Stimulated activated CD4-positive, alpha-beta T cell treated with anti-CD3 and anti-CD28 coated beads, Interleukin-4, amount 100 ng/mL, for 24 hours (primary cell): ENCODE measurements around the gene TGM4.
A peak's percentile ranks its signal among the peaks of the same experiment; 100 is the strongest.
"Not testable (repeated sequence)": the region's sequence is repeated elsewhere in the genome, so short reads cannot be mapped to it uniquely, and the experiment has no call there.

Experiments
- DNase-seq: peaks from one replicate; pipeline ENCODE4 v3.0.0-alpha.2; 2020

TGM4 gene

DNA sequence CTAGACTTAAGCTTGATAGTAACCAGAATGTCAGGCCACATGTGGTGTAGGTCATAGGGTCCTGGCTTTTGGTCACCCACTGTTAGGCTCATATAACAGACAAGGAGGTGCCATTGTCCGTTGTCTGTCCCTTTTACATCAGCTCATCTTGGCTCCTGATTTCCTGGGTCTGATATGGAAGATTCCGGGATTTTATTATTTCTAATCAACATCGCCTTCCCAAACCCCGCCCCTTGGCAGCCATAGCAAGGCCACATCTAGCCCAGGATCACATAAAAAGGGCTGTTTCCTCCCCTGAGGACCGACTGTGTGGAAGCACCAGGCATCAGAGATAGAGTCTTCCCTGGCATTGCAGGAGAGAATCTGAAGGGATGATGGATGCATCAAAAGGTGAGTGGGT is at the start of gene TGM4:
Gene TGM4, plus strand, starts transcription at position 301 of the 400 bp plus-strand sequence. Its CDS starts 71 bp downstream, at position 372.
- DNase-seq, result no peak

GRCh38 chr3:44825264-44825925 is 49.0 kb upstream of the TGM4 start:
- no peak for DNase-seq

GRCh38 chr3:44827196-44827595 is 47.2 kb upstream of the TGM4 start:
- no peak for DNase-seq

DNA sequence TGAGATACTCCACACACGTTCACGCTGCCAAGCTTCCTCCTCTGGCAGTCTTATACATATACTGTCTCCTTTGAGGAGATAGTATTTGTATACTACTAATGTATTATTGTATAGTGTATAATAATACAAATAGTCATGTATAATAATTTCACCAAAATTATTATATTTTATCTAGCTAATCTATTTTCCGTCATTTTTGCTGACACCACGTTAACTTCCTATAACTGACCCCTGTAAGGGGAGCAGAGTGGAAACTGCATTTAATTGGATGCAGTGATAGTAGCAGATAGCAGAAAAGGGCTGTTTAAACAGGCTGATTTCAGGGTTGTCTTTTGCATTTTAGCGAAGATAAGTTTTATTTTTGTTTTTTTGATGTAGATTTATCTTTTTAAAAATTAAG is 43.2 kb upstream of the TGM4 start:
- DNase-seq, result no peak

DNA sequence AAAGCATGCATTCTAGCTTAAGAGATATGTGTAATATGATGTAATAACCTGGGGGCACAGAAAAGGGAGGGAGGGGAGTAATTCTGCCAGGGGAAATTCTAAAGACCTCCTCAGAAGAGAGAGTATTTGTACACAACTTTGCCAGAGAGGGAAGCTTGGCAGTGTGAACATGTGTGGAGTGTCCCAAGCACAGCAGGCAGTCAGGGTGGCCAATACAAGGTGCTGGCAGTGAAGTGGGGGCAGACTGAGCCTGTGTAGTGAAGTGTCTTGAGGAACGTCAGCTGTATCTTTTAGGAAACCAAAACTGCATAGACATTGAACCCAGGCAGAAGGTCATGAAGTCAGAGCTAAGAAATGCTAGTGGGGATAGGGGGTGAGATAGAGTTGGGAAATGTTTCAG is 42.4 kb upstream of the TGM4 start:
- no peak for DNase-seq

- DNase-seq, result no peak
Measured at GRCh38 chr3:44832965-44833364, 41.4 kb upstream of the TGM4 start.

DNA sequence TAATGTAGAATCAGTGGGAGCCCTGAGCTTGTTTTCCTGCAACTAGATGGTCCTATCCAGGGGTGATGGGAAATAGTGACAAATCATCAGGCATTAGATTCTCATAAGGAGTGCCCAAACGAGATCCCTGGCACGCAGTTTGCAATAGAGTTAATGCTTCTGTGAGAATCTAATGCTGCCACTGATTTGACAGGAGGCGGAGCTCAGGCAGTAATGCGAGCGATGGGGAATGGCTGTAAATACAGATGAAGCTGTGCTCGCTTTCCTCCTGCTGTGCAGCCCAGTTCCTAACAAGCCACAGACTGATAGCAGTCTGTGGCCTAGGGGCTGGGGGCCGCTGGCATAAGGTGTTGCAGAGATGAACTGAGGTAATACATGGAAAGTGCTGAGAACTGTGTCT is 41.0 kb upstream of the TGM4 start:
- DNase-seq, result no peak

DNA sequence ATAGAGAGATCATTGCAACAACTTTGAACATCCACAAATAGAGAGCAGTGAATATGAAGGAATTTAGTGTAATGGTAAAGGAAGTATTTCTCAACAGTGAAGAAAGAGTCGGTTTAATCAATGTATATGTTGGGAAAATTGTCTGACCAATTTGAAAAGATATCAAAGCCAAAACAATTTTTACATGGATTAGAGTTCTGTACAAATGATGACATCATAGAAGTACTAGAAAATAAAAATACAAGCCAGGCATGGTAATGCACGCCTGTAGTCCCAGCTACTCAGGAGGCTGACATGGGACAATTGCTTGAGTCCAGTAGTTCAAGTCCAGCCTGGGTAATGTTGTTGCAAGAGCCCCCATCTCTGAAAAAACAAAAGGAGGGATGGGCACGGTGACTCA is 38.7 kb upstream of the TGM4 start:
- DNase-seq, result no peak

DNA sequence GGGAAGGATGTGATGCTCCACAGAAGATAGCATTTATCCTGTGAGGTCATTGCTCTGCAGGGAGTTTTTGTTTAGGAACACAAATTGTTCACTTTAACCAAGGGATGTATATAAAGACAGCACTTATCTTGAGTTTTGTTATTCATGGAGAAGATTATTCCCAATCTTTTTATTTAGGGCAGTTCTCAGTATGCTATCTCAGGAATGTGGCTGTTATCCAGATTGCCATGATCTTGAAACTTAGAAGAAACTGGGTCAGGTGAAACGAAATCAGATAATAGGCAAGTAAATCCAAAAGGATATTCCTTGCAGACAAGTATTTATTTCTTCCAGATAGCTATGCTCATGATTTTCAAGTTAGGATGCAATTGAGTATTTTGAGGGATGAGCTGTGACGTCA is 32.0 kb upstream of the TGM4 start:
- DNase-seq, result no peak

GRCh38 chr3:44845528-44846520 is 28.6 kb upstream of the TGM4 start:
- DNase-seq, result no peak

DNA sequence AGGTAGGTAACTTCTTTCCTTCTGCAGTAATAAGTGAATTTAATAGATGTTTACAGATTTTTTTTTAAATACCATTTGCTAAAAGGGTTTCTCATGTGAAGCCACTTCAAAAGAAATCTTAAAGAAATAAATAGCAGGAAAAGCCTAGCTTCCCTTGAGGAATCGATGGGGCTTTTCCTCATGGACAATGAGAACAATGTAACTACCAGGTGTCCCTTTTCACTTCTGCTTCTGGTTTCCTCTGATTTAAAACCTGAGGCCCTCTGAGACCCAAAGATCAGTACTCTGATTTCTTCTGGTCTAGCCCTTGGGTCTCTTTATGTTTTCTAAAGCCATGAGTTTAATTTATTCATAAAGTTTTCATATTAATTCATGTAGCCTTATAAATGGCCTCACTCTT is 25.8 kb upstream of the TGM4 start:
- no peak for DNase-seq

- not testable (repeated sequence) for DNase-seq
Measured at GRCh38 chr3:44856663-44857062, 17.7 kb upstream of the TGM4 start.

DNA sequence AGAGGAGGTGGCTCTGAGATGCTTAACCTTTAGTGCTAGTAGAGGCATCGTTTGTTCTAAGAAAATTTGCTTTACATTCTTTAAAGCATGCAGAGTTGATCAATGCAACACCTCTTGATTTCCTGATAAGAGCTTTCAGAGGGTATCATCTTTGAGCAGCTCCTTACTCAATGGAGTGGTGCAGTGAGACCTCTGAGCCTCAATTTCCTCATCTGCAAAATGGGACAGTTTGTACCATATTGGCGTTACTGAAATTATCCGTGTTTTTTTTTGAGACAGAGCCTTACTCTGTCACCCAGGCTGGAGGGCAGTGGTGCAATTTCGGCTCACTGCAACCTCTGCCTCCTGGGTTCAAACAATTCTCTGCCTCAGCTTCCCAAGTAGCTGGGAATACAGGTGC is 14.3 kb upstream of the TGM4 start:
- no peak for DNase-seq

GRCh38 chr3:44861412-44862225 is 12.8 kb upstream of the TGM4 start, which contains the start of gene TMEM42:
Gene TMEM42, plus strand, starts transcription at chr3:44861912. Its CDS starts 13 bp downstream, at chr3:44861925.
- DNase-seq, result peak; percentile 87

DNA sequence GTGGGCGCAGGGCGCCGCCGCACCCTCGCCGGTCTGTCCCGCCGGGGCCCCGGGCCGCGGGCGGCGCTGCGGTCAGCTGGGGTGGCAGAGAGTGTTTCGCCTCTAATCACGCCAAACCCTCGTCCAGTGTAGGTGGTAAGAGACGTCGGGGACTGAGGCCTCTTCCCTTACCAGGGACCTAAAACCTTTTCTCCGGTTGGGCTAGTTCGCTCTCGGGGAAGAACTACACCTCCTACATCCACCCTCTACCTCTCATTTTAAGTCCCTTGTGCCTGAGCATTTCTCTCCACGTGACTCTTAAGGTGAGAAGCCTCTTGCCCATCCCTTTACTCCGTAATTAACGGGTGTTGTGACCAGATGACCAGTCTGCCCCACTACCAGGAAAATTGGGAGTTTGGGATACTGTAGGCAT is 12.2 kb upstream of the TGM4 start:
- DNase-seq, result peak; percentile 23

- DNase-seq, result no peak
Measured at GRCh38 chr3:44865272-44866035, 9.0 kb upstream of the TGM4 start.

DNA sequence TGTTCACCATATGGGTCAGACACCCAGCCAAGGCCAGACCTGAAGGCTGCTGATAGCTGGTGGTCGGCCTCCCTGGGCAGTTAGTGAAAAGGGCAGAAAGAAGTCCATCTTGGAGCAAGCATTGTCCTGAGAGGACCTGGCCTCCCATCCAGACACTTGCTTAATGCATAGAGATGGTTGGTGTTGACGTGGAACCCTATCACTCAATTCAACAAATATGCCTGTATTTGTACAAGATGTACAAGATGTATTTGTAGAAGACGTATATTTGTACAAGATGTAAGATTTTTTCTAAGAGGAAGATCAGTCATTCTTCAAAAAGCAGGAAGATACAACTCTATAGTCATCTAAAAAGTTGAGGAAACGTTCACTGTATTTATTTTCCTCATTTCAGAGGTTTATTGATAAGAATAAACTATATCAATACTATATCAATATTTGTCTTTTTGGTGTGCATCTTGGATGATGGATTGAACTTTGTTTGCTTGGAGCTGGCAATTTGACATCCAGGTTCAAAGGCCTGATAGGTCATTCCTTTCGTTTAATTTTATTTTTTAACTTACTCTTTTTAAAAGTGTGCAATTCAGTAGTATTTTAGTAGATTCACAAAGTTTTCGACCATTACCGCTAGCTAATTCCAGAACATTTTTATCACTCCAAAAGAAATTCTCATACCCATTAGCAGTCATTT is 6.8 kb upstream of the TGM4 start:
- no peak for DNase-seq

DNA sequence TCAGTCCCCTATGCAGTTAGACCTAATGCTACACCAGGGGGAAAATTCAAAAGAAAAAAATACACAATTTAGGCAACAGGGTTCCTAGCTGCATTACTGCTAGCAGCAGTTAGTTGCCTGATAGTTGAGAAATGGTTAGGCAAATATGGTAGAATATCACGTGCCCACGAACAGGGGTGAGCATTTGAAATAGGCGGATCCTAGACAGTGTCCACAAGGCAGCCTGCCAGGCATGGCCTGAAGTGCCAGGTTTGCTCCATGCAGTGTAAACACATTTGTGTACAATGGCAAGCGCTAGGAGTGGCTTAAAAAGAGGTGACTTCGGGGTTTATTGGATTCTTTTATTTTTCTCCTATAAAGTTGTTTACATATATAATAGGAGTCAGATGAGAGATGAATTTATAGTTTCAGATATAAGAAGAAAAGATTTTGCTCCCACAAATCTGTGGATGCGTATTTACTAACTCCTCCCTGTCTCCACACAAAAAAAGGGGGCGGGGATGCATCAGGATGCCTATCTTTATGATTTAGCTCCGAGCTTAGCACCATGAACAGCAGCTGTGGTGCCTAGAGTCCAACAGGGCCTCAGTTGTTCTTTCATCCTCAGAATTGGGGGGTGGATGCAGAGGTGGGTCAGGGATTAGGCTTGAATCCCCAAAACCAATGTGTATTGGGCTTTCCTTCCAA is 3.9 kb upstream of the TGM4 start:
- DNase-seq, result no peak

GRCh38 chr3:44875596-44875995 is 1.2 kb downstream of the TGM4 start:
- no peak for DNase-seq

DNA sequence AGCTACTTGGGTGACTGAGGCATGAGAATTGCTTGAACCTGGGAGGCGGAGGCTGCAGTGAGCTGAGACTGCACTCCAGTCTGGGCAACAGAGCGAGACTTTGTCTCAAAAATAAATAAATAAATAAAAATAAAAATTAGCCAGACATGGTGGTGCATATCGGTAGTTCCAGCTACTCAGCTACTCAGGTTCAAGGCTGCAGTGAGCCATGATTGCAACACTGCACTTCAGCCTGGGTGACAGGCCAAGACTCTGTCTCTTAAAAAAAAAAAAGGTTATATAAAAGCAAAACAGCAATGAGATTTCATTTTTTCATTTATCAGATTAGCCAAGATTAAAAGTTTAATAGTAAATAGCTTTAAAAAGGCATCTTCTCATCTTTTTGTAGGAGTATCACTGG is 2.9 kb downstream of the TGM4 start:
- no peak for DNase-seq

- no peak for DNase-seq
Measured at GRCh38 chr3:44880284-44880683, 5.9 kb downstream of the TGM4 start.
